GM21717 (cell line): ENCODE data around the gene NIPAL1.

Source experiments
- ATAC-seq: cut with Tn5 transposase; IDR thresholded peaks from one replicate; pipeline ENCODE4 v1.9.1; 2021; ENCODE audit warnings: mild to moderate bottlenecking, moderate library complexity; ENCODE audit not compliant: unreplicated experiment

The NIPAL1 gene

GRCh38 chr4:48058617-48059530 is 42.3 kb downstream of the NIPAL1 start:
- no peak for ATAC-seq

- ATAC-seq, result peak; percentile 46
These were observed 47.8 kb downstream of the NIPAL1 start for GRCh38 chr4:48064349-48064748.

GRCh38 chr4:48065587-48066052 is 49.0 kb downstream of the NIPAL1 start:
- ATAC-seq, result peak; percentile 77

GRCh38 chr4:48067536-48067935 is 51.0 kb downstream of the NIPAL1 start:
- no peak for ATAC-seq

- ATAC-seq, result no peak
These were observed 51.6 kb downstream of the NIPAL1 start for GRCh38 chr4:48068182-48068581.

- no peak for ATAC-seq
These were observed 52.5 kb downstream of the NIPAL1 start for GRCh38 chr4:48069026-48069425.

- no peak for ATAC-seq
These were observed 54.6 kb downstream of the NIPAL1 start for GRCh38 chr4:48071191-48071590.

- ATAC-seq, result no peak
These were observed 57.1 kb downstream of the NIPAL1 start for GRCh38 chr4:48073567-48074103.

- no peak for ATAC-seq
These were observed 58.1 kb downstream of the NIPAL1 start for GRCh38 chr4:48074657-48075056.

GRCh38 chr4:48078425-48078824 is 61.9 kb downstream of the NIPAL1 start:
- no peak for ATAC-seq

GRCh38 chr4:48078862-48079655 is 62.5 kb downstream of the NIPAL1 start:
- no peak for ATAC-seq

- no peak for ATAC-seq
These were observed 63.4 kb downstream of the NIPAL1 start for GRCh38 chr4:48079972-48080391.

- no peak for ATAC-seq
These were observed 64.6 kb downstream of the NIPAL1 start for GRCh38 chr4:48081196-48081595.

GRCh38 chr4:48082956-48083355 is 66.4 kb downstream of the NIPAL1 start:
- no peak for ATAC-seq

GRCh38 chr4:48085821-48086589 is 69.4 kb downstream of the NIPAL1 start:
- no peak for ATAC-seq
